ENCODE measurements around the gene CD1B. TPM values are rescaled to one million over a fixed set of nuclear protein-coding genes. Genes with fewer than 3 reads are reported as not detected.

The CD1B gene
- total and polyA plus RNA-seq, 2 experiments from 2014 or later: not detected

DNA sequence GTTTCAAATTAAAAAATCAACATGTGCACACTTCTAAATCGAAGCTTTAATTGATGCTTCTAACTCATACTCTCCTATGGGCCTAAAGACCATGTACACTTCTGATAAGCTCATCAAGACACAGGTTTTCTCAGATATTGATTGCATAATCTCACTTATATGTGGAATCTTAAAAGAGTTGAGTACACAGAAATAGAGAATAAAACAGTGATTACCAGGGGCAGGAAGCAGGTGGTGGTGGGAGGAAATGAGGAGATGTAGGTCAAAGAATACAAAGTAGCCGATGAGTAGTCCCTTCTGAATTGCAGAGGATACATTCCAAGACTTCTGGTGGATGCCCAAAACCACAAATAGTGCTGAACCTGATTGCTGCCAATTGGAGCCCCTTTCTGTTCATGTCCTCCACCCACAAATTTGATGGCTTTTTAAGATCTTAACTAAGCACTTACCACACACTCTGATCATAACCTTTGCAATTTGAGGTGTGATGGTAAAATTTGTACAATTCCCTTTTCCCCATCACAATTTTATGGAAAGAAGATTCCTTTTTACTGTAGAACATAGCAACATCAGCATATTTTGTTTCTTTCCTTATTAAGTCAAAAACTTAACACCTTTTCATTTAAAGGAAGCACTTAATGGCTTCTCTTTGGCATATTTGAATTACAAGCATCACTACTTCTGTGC lies 3.3 kb upstream of the CD1B start:
- no peaks in the 10 kb centered on the region for H4K20me1 ChIP-seq (ENCODE audit: insufficient read depth, poor library complexity, severe bottlenecking)
- H3K4me1 ChIP-seq (ENCODE audit: insufficient read depth): no peaks in the 10 kb centered on the region
- H2AFZ ChIP-seq: no peak overlapping the region
- 74% methylated on average over 2 of the region's 2 CpGs for WGBS (ENCODE audit: low lambda C conversion rate, missing lambda C conversion rate)
- DNase-seq (ENCODE audit: low spot score): no peak
- H3K27ac ChIP-seq: no peak overlapping the region
- H3K27me3 ChIP-seq: no peaks in the 10 kb centered on the region
- no peaks in the 10 kb centered on the region for H3K9me3 ChIP-seq (ENCODE audit: low read depth)
- H3K4me2 ChIP-seq: no peak overlapping the region
- no peaks in the 10 kb centered on the region for H3K79me2 ChIP-seq
- H3K9me2 ChIP-seq (replicated peaks; ENCODE audit: insufficient read depth): no peaks in the 10 kb centered on the region
- no peak overlapping the region for H3K4me3 ChIP-seq
- no peaks in the 10 kb centered on the region for H3K36me3 ChIP-seq (replicated peaks; ENCODE audit: insufficient read depth, low read depth)
- TF ChIP-seq, protein P1, sequence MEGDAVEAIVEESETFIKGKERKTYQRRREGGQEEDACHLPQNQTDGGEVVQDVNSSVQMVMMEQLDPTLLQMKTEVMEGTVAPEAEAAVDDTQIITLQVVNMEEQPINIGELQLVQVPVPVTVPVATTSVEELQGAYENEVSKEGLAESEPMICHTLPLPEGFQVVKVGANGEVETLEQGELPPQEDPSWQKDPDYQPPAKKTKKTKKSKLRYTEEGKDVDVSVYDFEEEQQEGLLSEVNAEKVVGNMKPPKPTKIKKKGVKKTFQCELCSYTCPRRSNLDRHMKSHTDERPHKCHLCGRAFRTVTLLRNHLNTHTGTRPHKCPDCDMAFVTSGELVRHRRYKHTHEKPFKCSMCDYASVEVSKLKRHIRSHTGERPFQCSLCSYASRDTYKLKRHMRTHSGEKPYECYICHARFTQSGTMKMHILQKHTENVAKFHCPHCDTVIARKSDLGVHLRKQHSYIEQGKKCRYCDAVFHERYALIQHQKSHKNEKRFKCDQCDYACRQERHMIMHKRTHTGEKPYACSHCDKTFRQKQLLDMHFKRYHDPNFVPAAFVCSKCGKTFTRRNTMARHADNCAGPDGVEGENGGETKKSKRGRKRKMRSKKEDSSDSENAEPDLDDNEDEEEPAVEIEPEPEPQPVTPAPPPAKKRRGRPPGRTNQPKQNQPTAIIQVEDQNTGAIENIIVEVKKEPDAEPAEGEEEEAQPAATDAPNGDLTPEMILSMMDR (IDR thresholded peaks at IDR 0.05; ENCODE audit: poor library complexity): no peak
- TF ChIP-seq EZH2 (IDR thresholded peaks at IDR 0.05; ENCODE audit: borderline replicate concordance) (no peak), EZH2phosphoT487 (IDR thresholded peaks at IDR 0.05; ENCODE audit: low read depth, severe bottlenecking, unreplicated experiment) (no peak)

DNA sequence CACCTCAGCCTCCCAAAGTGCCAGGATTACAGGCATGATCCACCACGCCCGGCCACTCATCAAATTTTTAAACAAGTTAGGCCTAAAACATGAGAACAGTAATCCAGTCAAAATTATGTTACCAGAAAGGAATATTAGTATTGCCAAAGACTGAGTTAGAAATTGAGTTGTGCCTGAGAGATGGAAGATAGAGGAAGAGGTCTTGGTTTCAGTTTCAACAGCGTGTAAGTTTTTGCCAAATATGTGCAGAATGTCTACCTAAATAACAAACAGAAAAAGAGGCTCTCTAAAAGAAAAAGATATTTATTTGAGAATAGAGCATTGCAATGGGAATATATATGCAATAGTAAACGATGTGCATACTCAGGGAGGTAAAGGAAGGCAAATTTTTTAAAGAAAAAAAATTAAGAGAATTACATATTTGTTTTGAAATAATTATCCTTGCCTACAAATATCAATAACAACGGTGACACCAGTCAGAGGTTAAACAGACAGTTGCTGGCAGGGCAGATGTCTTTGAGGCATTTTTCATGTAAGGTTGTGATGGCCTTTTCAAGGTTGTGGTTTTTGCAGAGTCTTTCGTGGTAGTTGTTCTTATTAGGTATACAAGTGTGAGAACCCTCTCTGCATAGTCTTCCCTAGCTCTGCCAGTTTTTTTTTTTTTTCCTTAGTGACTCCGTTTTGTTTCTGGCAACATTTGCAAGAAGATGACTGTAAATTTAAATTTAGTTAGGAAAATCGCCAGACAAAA lies 2.2 kb upstream of the CD1B start:
- Histone ChIP-seq H3K4me2 (no peak overlapping the region), H4K20me1 (ENCODE audit: insufficient read depth, poor library complexity, severe bottlenecking) (no peaks in the 10 kb centered on the region), H3K27me3 (no peaks in the 10 kb centered on the region), H2AFZ (no peak overlapping the region), H3K36me3 (replicated peaks; ENCODE audit: insufficient read depth, low read depth) (no peaks in the 10 kb centered on the region), H3K4me3 (no peak overlapping the region), H3K4me1 (ENCODE audit: insufficient read depth) (no peaks in the 10 kb centered on the region), H3K27ac (no peak overlapping the region), H3K79me2 (no peaks in the 10 kb centered on the region), H3K9me3 (ENCODE audit: low read depth) (no peaks in the 10 kb centered on the region), H3K9me2 (replicated peaks; ENCODE audit: insufficient read depth) (no peaks in the 10 kb centered on the region)
- TF ChIP-seq EZH2phosphoT487 (IDR thresholded peaks at IDR 0.05; ENCODE audit: low read depth, severe bottlenecking, unreplicated experiment) (no peak), EZH2 (IDR thresholded peaks at IDR 0.05; ENCODE audit: borderline replicate concordance) (no peak)
- TF ChIP-seq, protein P1 (IDR thresholded peaks at IDR 0.05; ENCODE audit: poor library complexity): no peak
- 91% methylated on average over 8 of the region's 8 CpGs for WGBS (ENCODE audit: low lambda C conversion rate, missing lambda C conversion rate)
- DNase-seq (ENCODE audit: low spot score): no peak

DNA sequence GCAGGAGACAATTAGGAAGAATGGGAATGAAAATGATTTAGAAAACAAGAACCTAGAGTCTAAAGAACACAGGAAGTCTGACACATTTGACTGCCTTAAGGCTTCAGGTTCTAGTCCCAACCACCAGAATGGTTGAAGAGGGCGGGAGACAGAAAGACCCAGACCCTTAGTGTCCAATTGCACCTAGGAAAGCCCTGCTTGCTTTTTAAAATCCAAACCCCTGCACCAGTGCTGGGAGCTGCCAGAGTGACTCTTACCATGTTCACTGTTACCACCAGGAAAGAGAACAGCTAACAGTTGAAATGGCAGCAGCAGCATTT lies 265 bp downstream of the CD1B start:
- H3K4me2 ChIP-seq: no peak overlapping the region
- 81% methylated on average over 1 of the region's 1 CpG for WGBS (ENCODE audit: low lambda C conversion rate, missing lambda C conversion rate)
- no peaks in the 10 kb centered on the region for H3K79me2 ChIP-seq

More for the DNA sequence above, 265 bp downstream of the CD1B start:
- H3K4me3 ChIP-seq: no peak overlapping the region
- DNase-seq (ENCODE audit: low spot score): no peak
- H3K27me3 ChIP-seq: no peaks in the 10 kb centered on the region
- TF ChIP-seq, protein P1 (IDR thresholded peaks at IDR 0.05; ENCODE audit: poor library complexity): no peak
- no peak for TF ChIP-seq EZH2 (IDR thresholded peaks at IDR 0.05; ENCODE audit: borderline replicate concordance)
- no peak for TF ChIP-seq EZH2phosphoT487 (IDR thresholded peaks at IDR 0.05; ENCODE audit: low read depth, severe bottlenecking, unreplicated experiment)
- H4K20me1 ChIP-seq (ENCODE audit: insufficient read depth, poor library complexity, severe bottlenecking): no peaks in the 10 kb centered on the region
- H3K27ac ChIP-seq: no peak overlapping the region
- no peak overlapping the region for H2AFZ ChIP-seq
- no peaks in the 10 kb centered on the region for H3K4me1 ChIP-seq (ENCODE audit: insufficient read depth)
- no peaks in the 10 kb centered on the region for H3K9me2 ChIP-seq (replicated peaks; ENCODE audit: insufficient read depth)
- H3K36me3 ChIP-seq (replicated peaks; ENCODE audit: insufficient read depth, low read depth): no peaks in the 10 kb centered on the region
- no peaks in the 10 kb centered on the region for H3K9me3 ChIP-seq (ENCODE audit: low read depth)

All from hepatocyte (in vitro differentiated cells).